Measurements from ENCODE around the gene DLEC1.
"Not testable (repeated sequence)": the region's sequence is repeated elsewhere in the genome, so short reads cannot be mapped to it uniquely, and the experiment has no call there.

DLEC1 gene

GRCh38 chr3:38127611-38128302 lies 88.7 kb downstream of the DLEC1 start:
- no peak for DNase-seq

GRCh38 chr3:38128303-38128655 lies 89.3 kb downstream of the DLEC1 start:
- DNase-seq, result no peak

- no peak for DNase-seq
These were observed 90.0 kb downstream of the DLEC1 start for GRCh38 chr3:38129058-38129457.

- DNase-seq, result no peak
These were observed 91.6 kb downstream of the DLEC1 start for GRCh38 chr3:38130631-38131065.

- no peak for DNase-seq
These were observed 92.8 kb downstream of the DLEC1 start for GRCh38 chr3:38131621-38132369.

GRCh38 chr3:38133209-38133556 lies 94.2 kb downstream of the DLEC1 start:
- no peak for DNase-seq

GRCh38 chr3:38133557-38134405 lies 94.8 kb downstream of the DLEC1 start:
- DNase-seq, result no peak

GRCh38 chr3:38134517-38135143 lies 95.6 kb downstream of the DLEC1 start:
- DNase-seq, result not testable (repeated sequence)

- DNase-seq, result peak; percentile 28
These were observed 96.7 kb downstream of the DLEC1 start for GRCh38 chr3:38135621-38136277.

- no peak for DNase-seq
These were observed 97.4 kb downstream of the DLEC1 start for GRCh38 chr3:38136393-38136776.

GRCh38 chr3:38136777-38137614 lies 98.0 kb downstream of the DLEC1 start, which contains the start of gene ACAA1:
TSS of gene ACAA1 (minus strand) at chr3:38137127. CDS start at chr3:38137035, 92 bp downstream.
- peak; percentile 95 for DNase-seq

- DNase-seq, result no peak
These were observed 98.8 kb downstream of the DLEC1 start for GRCh38 chr3:38137615-38138348.

- peak; percentile 17 for DNase-seq
These were observed 99.6 kb downstream of the DLEC1 start, which contains the start of gene MYD88 for GRCh38 chr3:38138349-38139190. TSS of gene MYD88 (plus strand) at chr3:38138661. CDS start at chr3:38138701, 40 bp downstream.

GRCh38 chr3:38139191-38139590 lies 100.2 kb downstream of the DLEC1 start:
- no peak for DNase-seq

- DNase-seq, result no peak
These were observed 100.6 kb downstream of the DLEC1 start for GRCh38 chr3:38139652-38140051.

GRCh38 chr3:38140326-38141172 lies 101.5 kb downstream of the DLEC1 start:
- DNase-seq, result no peak

GRCh38 chr3:38141173-38141951 lies 102.4 kb downstream of the DLEC1 start:
- no peak for DNase-seq

GRCh38 chr3:38141952-38142273 lies 102.9 kb downstream of the DLEC1 start:
- DNase-seq, result no peak
